Keratinocyte (primary cell): ENCODE measurements around the gene ATF7. TPM values are rescaled to one million over a fixed set of nuclear protein-coding genes. Genes with fewer than 3 reads are reported as not detected.
A peak's percentile ranks its signal among the peaks of the same experiment; 100 is the strongest.
"Not testable (repeated sequence)": the region's sequence is repeated elsewhere in the genome, so short reads cannot be mapped to it uniquely, and the experiment has no call there.

Experiments
- DNase-seq: peaks from one replicate; pipeline ENCODE4 v3.0.0-alpha.2; 2011; ENCODE audit warnings: low read depth, missing footprints, low spot score
- FAIRE-seq: peaks from 2 replicates; lab custom pipeline; 2011; peaks lifted over from hg19 to GRCh38; lab: Jason Lieb, UNC
- H2AFZ ChIP-seq: 2 replicates; pipeline ENCODE4 v1.6.0; 2012; ENCODE audit warnings: low read length, control low read depth, inconsistent platforms; ENCODE audit not compliant: control insufficient read depth
- H3K27ac ChIP-seq: 2 replicates; pipeline ENCODE4 v1.5.1; 2011; ENCODE audit warnings: low read length; ENCODE audit not compliant: control insufficient read depth, insufficient read depth
- H3K27me3 ChIP-seq: 3 replicates; pipeline ENCODE4 v1.6.0; 2011; ENCODE audit warnings: low read length; ENCODE audit not compliant: control insufficient read depth, insufficient read depth; ENCODE audit errors: extremely low read depth
- H3K36me3 ChIP-seq, 2 experiments: 2 replicates in 1 of 2; 3 replicates in 1 of 2; pipeline ENCODE4 v1.5.1; 2011; ENCODE audit warnings: low read length in 2 of 2, mild to moderate bottlenecking in 1 of 2; ENCODE audit not compliant: control insufficient read depth in 2 of 2, insufficient read depth in 2 of 2; ENCODE audit errors: extremely low read depth in 1 of 2
- H3K4me1 ChIP-seq: 3 replicates; pipeline ENCODE4 v1.5.1; 2011; ENCODE audit warnings: low read length; ENCODE audit not compliant: control insufficient read depth, insufficient read depth; ENCODE audit errors: extremely low read depth
- H3K4me2 ChIP-seq: 3 replicates; pipeline ENCODE4 v1.6.0; 2011; ENCODE audit warnings: low read depth, low read length; ENCODE audit not compliant: control insufficient read depth, insufficient read depth; ENCODE audit errors: extremely low read depth
- H3K4me3 ChIP-seq, 3 experiments: fragments of 200-600 bp in 1 of 3; sonication (generic) in 1 of 3; 2 replicates in 2 of 3; 3 replicates in 1 of 3; pipeline ENCODE4 v1.5.1; 2011 to 2016; ENCODE audit warnings: low read length in 3 of 3, mild to moderate bottlenecking in 3 of 3, control low read depth in 2 of 3, inconsistent platforms in 1 of 3, low read depth in 1 of 3, mixed read lengths in 1 of 3, mixed run types in 1 of 3, moderate library complexity in 1 of 3; ENCODE audit not compliant: control insufficient read depth in 2 of 3, insufficient read depth in 2 of 3; ENCODE audit errors: extremely low read depth in 1 of 3
- H3K79me2 ChIP-seq: 2 replicates; pipeline ENCODE4 v1.6.0; 2012; ENCODE audit warnings: low read length; ENCODE audit not compliant: control insufficient read depth, insufficient read depth
- H3K9ac ChIP-seq: 3 replicates; pipeline ENCODE4 v1.6.0; 2011; ENCODE audit warnings: low read length; ENCODE audit not compliant: control insufficient read depth, insufficient read depth; ENCODE audit errors: extremely low read depth
- H3K9me1 ChIP-seq: 3 replicates; pipeline ENCODE4 v1.6.0; 2011; ENCODE audit warnings: low read length; ENCODE audit not compliant: control insufficient read depth, insufficient read depth; ENCODE audit errors: extremely low read depth
- H3K9me3 ChIP-seq: 2 replicates; pipeline ENCODE4 v1.5.1; 2012; ENCODE audit warnings: low read depth, low read length; ENCODE audit not compliant: control insufficient read depth
- H4K20me1 ChIP-seq: 3 replicates; pipeline ENCODE4 v1.6.0; 2011; ENCODE audit warnings: low read length; ENCODE audit not compliant: control insufficient read depth, insufficient read depth; ENCODE audit errors: extremely low read depth
- EZH2 ChIP-seq: IDR thresholded peaks from one replicate; pipeline ENCODE4 v1.6.1; 2012; ENCODE audit warnings: inconsistent platforms, mild to moderate bottlenecking, low read length, moderate library complexity
- dilution Hi-C: fragments of 300-500 bp; cut with MboI; formaldehyde crosslinking; loops from one replicate; pipeline ENCODE4 v1.7.0; 2020; ENCODE audit warnings: low sequenced_read_pairs; ENCODE audit not compliant: extremely low pct_ligation_motif_present
- polyA plus RNA-seq, 5 experiments: library from polyadenylated mRNA; depleted of rRNA in 3 of 5; stranded (reverse) in 3 of 5; stranded (forward) in 1 of 5; unstranded in 1 of 5; fragments of >200 nt; gene quantifications; 1 replicate in 1 of 5; 2 replicates in 3 of 5; 3 replicates in 1 of 5; pipeline versions ENCODE4 v1.2.1 to v1.2.3, GENCODE V29; 2011 to 2012; ENCODE audit warnings: missing spikeins in 2 of 5, low read depth in 1 of 5, low replicate concordance in 1 of 5
- TF ChIP-seq, protein P1 (sequence below), 3 experiments: IDR thresholded peaks in 1 of 3; conservative IDR thresholded peaks in 1 of 3; optimal IDR thresholded peaks in 1 of 3; 2 replicates in 2 of 3; 3 replicates in 1 of 3; pipeline versions ENCODE3 to v1.5.1; 2011; ENCODE audit warnings: low read length in 3 of 3, mild to moderate bottlenecking in 3 of 3, moderate library complexity in 2 of 3, control low read depth in 1 of 3, inconsistent platforms in 1 of 3; ENCODE audit not compliant: insufficient read depth in 2 of 3; ENCODE audit errors: extremely low read depth in 1 of 3

The ATF7 gene
- polyA plus RNA-seq, 1 donor (not counting 4 experiments of a cell fraction or from before 2014, with no cell fraction given): 16.3 TPM

DNA sequence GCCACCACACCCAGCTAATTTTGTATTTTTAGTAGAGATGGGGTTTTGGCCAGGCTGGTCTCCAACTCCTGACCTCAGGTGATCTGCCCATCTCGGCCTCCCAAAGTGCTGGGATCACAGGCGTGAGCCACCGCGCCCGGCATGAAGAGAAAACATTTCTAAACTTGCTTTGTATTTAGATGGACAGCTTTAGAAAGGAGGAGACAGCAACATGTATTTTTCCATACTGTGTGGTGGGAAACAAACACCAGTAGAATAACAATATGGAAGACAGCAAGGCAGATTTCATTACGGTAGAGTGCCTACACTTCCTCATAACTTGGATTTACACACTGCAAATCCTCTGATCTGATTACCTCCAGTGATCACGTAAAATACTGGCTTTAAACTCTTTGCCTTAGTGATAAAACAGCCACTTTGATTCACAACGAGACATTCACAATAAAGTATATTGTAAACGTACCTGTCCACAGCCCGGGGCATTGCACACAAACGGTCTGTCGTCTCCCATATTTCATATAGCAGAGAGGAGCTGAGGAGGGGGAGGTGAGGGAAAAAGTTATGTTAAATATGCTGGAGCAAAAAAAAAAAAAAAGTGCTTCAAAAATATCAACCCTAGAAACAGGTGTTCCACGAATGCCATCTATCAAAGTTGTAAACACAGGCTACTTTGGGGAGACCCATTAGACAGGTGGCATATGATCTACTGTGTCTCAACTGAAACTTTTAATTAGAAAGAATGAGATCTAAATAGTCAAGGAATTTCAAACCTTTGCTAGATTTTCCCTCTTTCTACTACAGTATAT lies 25.5 kb downstream of the ATF7 start:
- Histone ChIP-seq H3K27me3 (no peaks in the 10 kb centered on the region), H3K79me2 (peaks cover 11% of the 10 kb centered on the region), H2AFZ (no peak overlapping the region), H3K27ac (no peak overlapping the region), H3K36me3 (no peaks in the 10 kb centered on the region), H3K4me3 (no peak overlapping the region), H3K4me2 (no peak overlapping the region), H4K20me1 (no peaks in the 10 kb centered on the region), H3K9me3 (no peaks in the 10 kb centered on the region), H3K9ac (no peak overlapping the region), H3K9me1 (peaks cover 2% of the 10 kb centered on the region), H3K4me1 (peaks cover 5% of the 10 kb centered on the region)
- TF ChIP-seq, protein P1, sequence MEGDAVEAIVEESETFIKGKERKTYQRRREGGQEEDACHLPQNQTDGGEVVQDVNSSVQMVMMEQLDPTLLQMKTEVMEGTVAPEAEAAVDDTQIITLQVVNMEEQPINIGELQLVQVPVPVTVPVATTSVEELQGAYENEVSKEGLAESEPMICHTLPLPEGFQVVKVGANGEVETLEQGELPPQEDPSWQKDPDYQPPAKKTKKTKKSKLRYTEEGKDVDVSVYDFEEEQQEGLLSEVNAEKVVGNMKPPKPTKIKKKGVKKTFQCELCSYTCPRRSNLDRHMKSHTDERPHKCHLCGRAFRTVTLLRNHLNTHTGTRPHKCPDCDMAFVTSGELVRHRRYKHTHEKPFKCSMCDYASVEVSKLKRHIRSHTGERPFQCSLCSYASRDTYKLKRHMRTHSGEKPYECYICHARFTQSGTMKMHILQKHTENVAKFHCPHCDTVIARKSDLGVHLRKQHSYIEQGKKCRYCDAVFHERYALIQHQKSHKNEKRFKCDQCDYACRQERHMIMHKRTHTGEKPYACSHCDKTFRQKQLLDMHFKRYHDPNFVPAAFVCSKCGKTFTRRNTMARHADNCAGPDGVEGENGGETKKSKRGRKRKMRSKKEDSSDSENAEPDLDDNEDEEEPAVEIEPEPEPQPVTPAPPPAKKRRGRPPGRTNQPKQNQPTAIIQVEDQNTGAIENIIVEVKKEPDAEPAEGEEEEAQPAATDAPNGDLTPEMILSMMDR (optimal IDR thresholded peaks at IDR 0.05 in 1 of 3, IDR thresholded peaks at IDR 0.05 in 1 of 3, conservative IDR thresholded peaks at IDR 0.05 in 1 of 3; ENCODE audit: extremely low read depth in 1 of 3, insufficient read depth in 2 of 3, low read length in 3 of 3): no peak
- no peak for TF ChIP-seq EZH2
- dilution Hi-C loops: no loop called here
- peak; percentile 34 for FAIRE-seq
- no peak for DNase-seq

DNA sequence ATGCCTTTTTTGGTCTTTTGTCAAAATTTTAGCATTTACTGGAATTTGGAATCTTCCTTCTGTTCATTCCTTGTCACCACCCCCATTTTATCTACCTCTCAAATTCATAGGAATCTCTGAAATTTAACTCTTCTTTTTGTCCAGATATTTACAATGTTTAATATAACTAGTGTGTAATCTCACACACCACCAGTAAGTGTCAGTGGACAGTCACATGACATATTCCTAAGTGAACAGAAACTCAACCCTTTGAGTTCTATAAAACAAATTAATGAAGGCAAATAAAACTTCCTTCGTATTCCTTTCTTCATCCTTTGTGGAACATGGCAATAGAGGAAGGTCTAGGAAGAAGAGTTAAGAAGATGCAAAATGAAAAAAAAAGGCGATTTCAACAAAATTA lies 26.6 kb downstream of the ATF7 start:
- Histone ChIP-seq H3K27ac (no peak overlapping the region), H3K9me1 (peaks cover 2% of the 10 kb centered on the region), H3K9me3 (no peaks in the 10 kb centered on the region), H3K4me3 (no peak overlapping the region), H3K36me3 (no peaks in the 10 kb centered on the region), H3K27me3 (no peaks in the 10 kb centered on the region), H2AFZ (no peak overlapping the region), H3K4me1 (peaks cover 13% of the 10 kb centered on the region), H3K9ac (no peak overlapping the region), H4K20me1 (no peaks in the 10 kb centered on the region), H3K4me2 (no peak overlapping the region), H3K79me2 (peaks cover 9% of the 10 kb centered on the region)
- no peak for TF ChIP-seq EZH2
- TF ChIP-seq, protein P1 (optimal IDR thresholded peaks at IDR 0.05 in 1 of 3, IDR thresholded peaks at IDR 0.05 in 1 of 3, conservative IDR thresholded peaks at IDR 0.05 in 1 of 3; ENCODE audit: extremely low read depth in 1 of 3, insufficient read depth in 2 of 3, low read length in 3 of 3): no peak
- dilution Hi-C loops: no loop called here
- FAIRE-seq (no peak), DNase-seq (no peak)

DNA sequence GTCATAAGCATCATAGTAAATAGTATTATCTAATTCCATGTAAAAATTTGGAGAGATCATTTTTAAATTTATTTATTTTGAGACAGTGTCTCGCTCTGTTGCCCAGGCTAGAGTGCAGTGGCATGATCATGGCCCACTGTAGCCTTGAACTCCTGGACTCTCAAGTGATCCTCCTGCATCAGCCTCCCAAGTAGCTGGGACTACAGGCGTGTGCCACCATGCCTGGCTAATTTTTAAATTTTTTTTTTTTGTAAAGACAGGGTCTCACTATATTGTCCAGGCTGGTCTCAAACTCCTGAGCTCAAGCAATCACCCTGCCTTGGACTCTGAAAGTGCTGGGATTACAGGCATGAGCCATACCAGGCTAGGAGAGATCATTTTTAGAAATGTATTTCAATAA lies 27.2 kb downstream of the ATF7 start:
- H3K79me2 ChIP-seq, H3K27me3 ChIP-seq, H4K20me1 ChIP-seq, H3K27ac ChIP-seq, H3K4me2 ChIP-seq, H3K36me3 ChIP-seq, DNase-seq, H3K9ac ChIP-seq, H3K4me3 ChIP-seq, H2AFZ ChIP-seq, H3K9me3 ChIP-seq, dilution Hi-C loops, FAIRE-seq, H3K9me1 ChIP-seq: not testable (repeated sequence)
- peaks cover 12% of the 10 kb centered on the region for H3K4me1 ChIP-seq
